ENCODE results near the gene ACAN. TPM values are rescaled to one million over a fixed set of nuclear protein-coding genes. Genes with fewer than 3 reads are reported as not detected.

ACAN gene
- total RNA-seq, 1 experiment from 2014 or later, result not detected

DNA sequence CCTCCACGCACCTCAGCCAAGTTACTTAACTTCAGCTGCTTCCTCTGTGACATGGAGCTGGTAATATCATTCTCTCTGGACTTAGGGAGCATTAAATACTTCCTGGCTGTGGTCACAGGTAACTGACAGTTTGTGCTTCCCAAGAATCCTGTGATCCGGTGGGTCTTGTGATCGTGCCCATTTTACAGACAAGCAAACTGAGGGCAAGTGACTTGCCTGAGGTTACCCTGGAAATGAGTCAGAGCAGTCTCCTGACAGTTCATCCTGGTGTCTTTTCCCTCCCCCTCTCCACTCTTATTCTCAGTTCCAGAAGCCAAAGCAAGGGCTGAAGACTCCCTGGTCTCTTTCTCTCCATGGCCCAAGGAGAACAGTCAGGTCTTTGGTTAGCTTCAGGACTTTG is 35.9 kb downstream of the ACAN start:
- no peak overlapping the region for H3K27ac ChIP-seq

DNA sequence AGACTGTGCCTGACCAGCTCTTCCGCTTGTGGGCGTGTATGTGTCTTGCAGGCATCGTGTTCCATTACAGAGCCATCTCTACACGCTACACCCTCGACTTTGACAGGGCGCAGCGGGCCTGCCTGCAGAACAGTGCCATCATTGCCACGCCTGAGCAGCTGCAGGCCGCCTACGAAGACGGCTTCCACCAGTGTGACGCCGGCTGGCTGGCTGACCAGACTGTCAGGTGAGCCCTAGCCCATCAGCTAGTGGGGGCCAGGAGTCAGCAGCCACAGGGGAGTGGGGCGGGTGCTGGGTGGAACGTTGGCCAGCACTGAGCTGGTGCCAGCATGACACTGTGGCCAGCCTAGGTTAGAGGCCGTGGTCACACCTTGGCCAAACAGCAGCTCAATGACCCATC is 36.7 kb downstream of the ACAN start:
- no peaks in the 10 kb centered on the region for H3K36me3 ChIP-seq
- no peaks in the 10 kb centered on the region for H3K4me1 ChIP-seq (replicated peaks)
- H3K9me3 ChIP-seq (replicated peaks), result no peaks in the 10 kb centered on the region
- H3K4me3 ChIP-seq, result no peak overlapping the region
- DNase-seq (ENCODE audit: low read depth in 1 of 2, low spot score in 2 of 2), result no peak
- no peaks in the 10 kb centered on the region for H3K27me3 ChIP-seq (replicated peaks)
- H3K27ac ChIP-seq, result no peak overlapping the region

More for the DNA sequence above, 35.9 kb downstream of the ACAN start:
- Histone ChIP-seq H3K9me3 (replicated peaks) (no peaks in the 10 kb centered on the region), H3K4me1 (replicated peaks) (no peaks in the 10 kb centered on the region), H3K36me3 (no peaks in the 10 kb centered on the region), H3K4me3 (no peak overlapping the region), H3K27me3 (replicated peaks) (no peaks in the 10 kb centered on the region)
- no peak for DNase-seq (ENCODE audit: low read depth in 1 of 2, low spot score in 2 of 2)

DNA sequence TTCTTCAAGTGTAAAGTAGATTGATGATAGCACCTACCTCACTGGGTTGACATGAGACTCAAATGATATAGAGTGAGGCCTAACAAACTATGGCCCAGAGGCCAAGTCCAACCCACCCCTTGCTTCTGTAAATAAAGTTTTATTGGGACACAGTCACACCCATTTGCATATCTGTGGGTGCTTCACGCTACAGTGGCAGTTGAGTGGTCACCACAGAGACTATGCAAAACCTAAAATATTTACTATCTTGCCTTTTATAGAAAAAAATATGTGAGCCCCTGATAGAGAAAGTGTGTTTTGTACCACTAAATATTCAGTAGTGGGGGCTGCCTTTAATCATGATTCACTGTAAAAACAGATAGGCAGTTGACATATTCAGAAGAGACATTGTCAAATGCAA is 38.0 kb downstream of the ACAN start:
- Histone ChIP-seq H3K4me1 (replicated peaks) (no peaks in the 10 kb centered on the region), H3K4me3 (no peak overlapping the region), H3K36me3 (no peaks in the 10 kb centered on the region), H3K27ac (no peak overlapping the region), H3K27me3 (replicated peaks) (0 out of 2 replicates have a peak, but pooled peaks cover 1% of the 10 kb centered on the region), H3K9me3 (replicated peaks) (no peaks in the 10 kb centered on the region)
- no peak for DNase-seq (ENCODE audit: low read depth in 1 of 2, low spot score in 2 of 2)

DNA sequence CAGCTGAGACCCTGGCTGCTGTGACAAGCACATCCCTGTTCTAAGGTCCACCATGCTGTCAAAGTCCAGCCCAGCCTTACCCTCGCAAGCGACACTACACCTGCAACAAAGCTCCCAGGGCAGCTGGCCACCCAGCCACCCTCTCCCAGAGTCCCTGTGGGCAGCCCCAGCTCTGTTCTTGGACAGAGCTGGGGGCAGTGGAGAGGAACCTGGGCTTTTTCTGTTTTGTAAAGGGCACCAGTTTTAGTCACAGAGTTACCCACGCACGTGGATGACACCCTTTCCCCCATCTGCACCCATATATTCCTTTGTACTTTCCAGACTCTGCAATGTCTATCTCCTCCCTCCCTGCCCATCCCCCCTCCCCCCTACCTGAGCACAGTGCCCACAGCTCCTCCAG is 38.9 kb downstream of the ACAN start:
- no peaks in the 10 kb centered on the region for H3K9me3 ChIP-seq (replicated peaks)
- H3K27ac ChIP-seq, result no peak overlapping the region
- H3K27me3 ChIP-seq (replicated peaks), result 0 out of 2 replicates have a peak, but pooled peaks cover 3% of the 10 kb centered on the region
- no peak for DNase-seq (ENCODE audit: low read depth in 1 of 2, low spot score in 2 of 2)
- H3K4me1 ChIP-seq (replicated peaks), result no peaks in the 10 kb centered on the region
- H3K4me3 ChIP-seq, result no peak overlapping the region
- H3K36me3 ChIP-seq, result no peaks in the 10 kb centered on the region

DNA sequence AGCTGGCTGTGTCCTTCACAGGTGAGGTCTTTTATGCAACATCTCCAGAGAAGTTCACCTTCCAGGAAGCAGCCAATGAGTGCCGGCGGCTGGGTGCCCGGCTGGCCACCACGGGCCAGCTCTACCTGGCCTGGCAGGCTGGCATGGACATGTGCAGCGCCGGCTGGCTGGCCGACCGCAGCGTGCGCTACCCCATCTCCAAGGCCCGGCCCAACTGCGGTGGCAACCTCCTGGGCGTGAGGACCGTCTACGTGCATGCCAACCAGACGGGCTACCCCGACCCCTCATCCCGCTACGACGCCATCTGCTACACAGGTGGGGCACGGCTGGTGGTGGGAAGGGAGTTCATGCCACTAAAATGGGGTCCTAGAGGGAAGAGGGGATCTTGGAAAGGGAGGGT is 40.1 kb downstream of the ACAN start:
- DNase-seq (ENCODE audit: low read depth in 1 of 2, low spot score in 2 of 2), result no peak

DNA sequence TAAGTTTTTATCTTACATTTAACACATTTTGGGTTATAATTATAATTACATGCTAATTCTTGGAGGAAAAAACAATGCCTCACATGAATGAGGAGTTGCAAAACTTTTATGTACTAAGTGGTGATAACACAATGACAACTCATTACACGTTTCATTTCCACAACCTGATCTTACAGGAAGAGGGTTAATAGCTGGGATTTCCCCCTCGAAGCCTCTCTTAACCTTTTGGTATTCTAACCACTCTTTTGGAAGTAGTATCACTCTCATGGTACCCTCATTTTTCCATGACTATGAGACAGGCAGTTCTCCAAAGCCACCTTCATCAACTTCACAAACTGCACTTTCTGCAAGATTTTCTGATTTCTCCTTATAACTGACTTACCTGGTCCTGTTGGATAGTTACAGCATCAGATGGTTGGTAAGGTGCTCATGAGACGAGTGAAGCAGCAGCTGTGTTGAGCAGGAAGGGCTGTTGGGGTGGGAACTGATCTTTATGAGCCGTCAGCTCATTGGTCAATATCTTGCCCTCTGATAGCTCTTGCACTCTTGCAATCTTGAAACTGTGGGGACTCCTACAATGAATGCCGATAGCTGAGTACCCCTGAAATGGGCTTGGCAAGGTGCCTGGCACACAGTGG is 41.6 kb downstream of the ACAN start:
- H3K36me3 ChIP-seq, result no peaks in the 10 kb centered on the region
- no peak for DNase-seq (ENCODE audit: low read depth in 1 of 2, low spot score in 2 of 2)
- no peaks in the 10 kb centered on the region for H3K4me1 ChIP-seq (replicated peaks)
- no peaks in the 10 kb centered on the region for H3K9me3 ChIP-seq (replicated peaks)
- no peak overlapping the region for H3K4me3 ChIP-seq
- H3K27me3 ChIP-seq (replicated peaks), result 0 out of 2 replicates have a peak, but pooled peaks cover 7% of the 10 kb centered on the region
- no peak overlapping the region for H3K27ac ChIP-seq

More for the DNA sequence above, 40.1 kb downstream of the ACAN start:
- Histone ChIP-seq H3K36me3 (no peaks in the 10 kb centered on the region), H3K9me3 (replicated peaks) (no peaks in the 10 kb centered on the region), H3K4me3 (no peak overlapping the region), H3K4me1 (replicated peaks) (no peaks in the 10 kb centered on the region), H3K27ac (no peak overlapping the region), H3K27me3 (replicated peaks) (0 out of 2 replicates have a peak, but pooled peaks cover 7% of the 10 kb centered on the region)

DNA sequence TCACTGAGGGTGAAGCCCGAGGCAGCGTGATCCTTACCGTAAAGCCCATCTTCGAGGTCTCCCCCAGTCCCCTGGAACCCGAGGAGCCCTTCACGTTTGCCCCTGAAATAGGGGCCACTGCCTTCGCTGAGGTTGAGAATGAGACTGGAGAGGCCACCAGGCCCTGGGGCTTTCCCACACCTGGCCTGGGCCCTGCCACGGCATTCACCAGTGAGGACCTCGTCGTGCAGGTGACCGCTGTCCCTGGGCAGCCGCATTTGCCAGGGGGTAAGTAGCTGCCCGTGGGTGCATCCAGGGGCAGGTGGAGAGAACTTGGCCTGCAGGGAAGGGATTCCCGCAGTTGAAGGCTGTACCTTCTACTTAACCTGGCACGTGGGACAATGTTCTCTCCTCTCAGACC is 42.4 kb downstream of the ACAN start:
- H3K4me3 ChIP-seq, result no peak overlapping the region
- no peaks in the 10 kb centered on the region for H3K36me3 ChIP-seq
- no peak for DNase-seq (ENCODE audit: low read depth in 1 of 2, low spot score in 2 of 2)
- no peaks in the 10 kb centered on the region for H3K4me1 ChIP-seq (replicated peaks)
- 0 out of 2 replicates have a peak, but pooled peaks cover 7% of the 10 kb centered on the region for H3K27me3 ChIP-seq (replicated peaks)
- H3K27ac ChIP-seq, result no peak overlapping the region
- H3K9me3 ChIP-seq (replicated peaks), result no peaks in the 10 kb centered on the region

DNA sequence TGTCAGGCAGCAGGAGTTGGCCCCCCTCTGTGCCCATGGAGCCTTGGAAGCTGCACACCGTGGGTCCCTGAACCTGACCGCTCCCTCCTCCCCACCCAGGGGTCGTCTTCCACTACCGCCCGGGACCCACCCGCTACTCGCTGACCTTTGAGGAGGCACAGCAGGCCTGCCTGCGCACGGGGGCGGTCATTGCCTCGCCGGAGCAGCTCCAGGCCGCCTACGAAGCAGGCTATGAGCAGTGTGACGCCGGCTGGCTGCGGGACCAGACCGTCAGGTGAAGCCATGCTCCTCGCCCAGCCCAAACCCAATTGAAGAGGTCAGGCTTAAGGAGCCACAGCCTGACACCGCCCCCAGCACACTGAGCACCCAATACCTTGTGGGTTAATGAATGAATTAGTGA is 43.9 kb downstream of the ACAN start:
- H3K27me3 ChIP-seq (replicated peaks), result 0 out of 2 replicates have a peak, but pooled peaks cover 7% of the 10 kb centered on the region
- no peak overlapping the region for H3K4me3 ChIP-seq
- H3K36me3 ChIP-seq, result no peaks in the 10 kb centered on the region
- H3K9me3 ChIP-seq (replicated peaks), result no peaks in the 10 kb centered on the region
- no peaks in the 10 kb centered on the region for H3K4me1 ChIP-seq (replicated peaks)
- H3K27ac ChIP-seq, result no peak overlapping the region
- DNase-seq (ENCODE audit: low read depth in 1 of 2, low spot score in 2 of 2), result no peak

DNA sequence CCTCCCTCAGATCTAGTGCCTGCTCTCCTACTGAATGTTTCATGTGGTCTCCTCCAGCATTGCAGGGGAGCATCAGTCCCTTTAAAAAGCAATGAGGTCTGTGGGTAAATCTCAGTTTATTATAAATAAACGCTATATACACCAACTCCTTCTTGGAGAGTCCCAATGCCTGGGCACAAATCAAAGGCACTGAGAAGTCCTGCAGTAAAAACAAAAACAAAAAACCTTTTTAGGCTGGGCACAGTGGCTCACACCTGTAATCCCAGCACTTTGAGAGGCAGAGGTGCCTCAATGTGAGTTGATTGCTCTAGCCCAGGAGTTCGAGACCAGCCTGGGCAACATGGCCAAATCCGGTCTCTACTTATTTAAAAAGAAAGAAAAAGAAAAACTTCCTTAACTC is 45.0 kb downstream of the ACAN start:
- no peak overlapping the region for H3K27ac ChIP-seq
- no peaks in the 10 kb centered on the region for H3K36me3 ChIP-seq
- 0 out of 2 replicates have a peak, but pooled peaks cover 7% of the 10 kb centered on the region for H3K27me3 ChIP-seq (replicated peaks)
- no peak overlapping the region for H3K4me3 ChIP-seq
- H3K9me3 ChIP-seq (replicated peaks), result no peaks in the 10 kb centered on the region
- no peak for DNase-seq (ENCODE audit: low read depth in 1 of 2, low spot score in 2 of 2)
- no peaks in the 10 kb centered on the region for H3K4me1 ChIP-seq (replicated peaks)

DNA sequence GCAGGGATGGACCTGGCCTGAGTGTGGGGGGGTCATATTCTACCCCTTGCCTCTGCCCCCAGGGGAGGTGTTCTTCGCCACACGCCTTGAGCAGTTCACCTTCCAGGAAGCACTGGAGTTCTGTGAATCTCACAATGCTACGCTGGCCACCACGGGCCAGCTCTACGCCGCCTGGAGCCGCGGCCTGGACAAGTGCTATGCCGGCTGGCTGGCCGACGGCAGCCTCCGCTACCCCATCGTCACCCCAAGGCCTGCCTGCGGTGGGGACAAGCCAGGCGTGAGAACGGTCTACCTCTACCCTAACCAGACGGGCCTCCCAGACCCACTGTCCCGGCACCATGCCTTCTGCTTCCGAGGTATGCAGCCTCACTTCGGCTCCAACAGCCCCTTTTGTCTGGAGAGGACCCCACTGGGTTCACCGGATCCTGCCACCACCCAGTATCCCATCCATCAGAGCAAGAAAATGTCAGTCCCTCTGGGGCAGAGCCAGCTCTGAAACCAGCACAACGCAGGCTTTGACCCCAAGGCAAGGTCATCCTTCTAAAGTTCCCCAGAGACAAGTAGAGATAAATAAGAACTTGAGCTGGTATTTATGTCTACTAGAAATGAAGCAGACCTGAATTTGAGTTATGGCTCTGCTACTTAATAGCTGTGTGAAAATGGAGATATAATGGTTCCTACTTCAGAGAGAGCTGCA is 46.3 kb downstream of the ACAN start:
- H3K4me1 ChIP-seq (replicated peaks), result no peaks in the 10 kb centered on the region
- H3K27me3 ChIP-seq (replicated peaks), result 0 out of 2 replicates have a peak, but pooled peaks cover 7% of the 10 kb centered on the region
- H3K9me3 ChIP-seq (replicated peaks), result no peaks in the 10 kb centered on the region
- DNase-seq (ENCODE audit: low read depth in 1 of 2, low spot score in 2 of 2), result no peak
- H3K36me3 ChIP-seq, result no peaks in the 10 kb centered on the region
- no peak overlapping the region for H3K27ac ChIP-seq
- no peak overlapping the region for H3K4me3 ChIP-seq

DNA sequence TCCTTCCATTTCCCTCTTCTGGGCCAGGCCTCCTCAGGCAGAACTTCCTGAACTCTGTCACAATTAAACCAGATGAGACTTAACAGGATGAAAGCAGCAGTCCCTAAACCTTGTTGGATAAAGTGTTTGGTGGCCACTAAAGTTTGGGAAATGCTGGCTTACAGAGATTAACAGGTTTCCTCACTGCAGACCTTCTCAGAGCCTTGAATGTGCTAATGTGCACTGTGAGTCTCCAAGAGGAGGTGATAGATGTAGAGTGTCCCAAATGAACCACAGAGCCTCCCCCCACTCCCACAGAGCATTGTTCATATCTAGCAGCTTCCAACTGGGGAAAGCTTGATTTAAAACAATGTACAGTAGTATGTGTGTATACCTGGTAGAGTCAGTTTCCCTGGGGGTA is 49.2 kb downstream of the ACAN start:
- H3K27me3 ChIP-seq (replicated peaks), result 0 out of 2 replicates have a peak, but pooled peaks cover 4% of the 10 kb centered on the region
- H3K4me1 ChIP-seq (replicated peaks), result no peaks in the 10 kb centered on the region
- H3K27ac ChIP-seq, result no peak overlapping the region
- no peak for DNase-seq (ENCODE audit: low read depth in 1 of 2, low spot score in 2 of 2)
- H3K9me3 ChIP-seq (replicated peaks), result no peaks in the 10 kb centered on the region
- no peaks in the 10 kb centered on the region for H3K36me3 ChIP-seq
- H3K4me3 ChIP-seq, result no peak overlapping the region

DNA sequence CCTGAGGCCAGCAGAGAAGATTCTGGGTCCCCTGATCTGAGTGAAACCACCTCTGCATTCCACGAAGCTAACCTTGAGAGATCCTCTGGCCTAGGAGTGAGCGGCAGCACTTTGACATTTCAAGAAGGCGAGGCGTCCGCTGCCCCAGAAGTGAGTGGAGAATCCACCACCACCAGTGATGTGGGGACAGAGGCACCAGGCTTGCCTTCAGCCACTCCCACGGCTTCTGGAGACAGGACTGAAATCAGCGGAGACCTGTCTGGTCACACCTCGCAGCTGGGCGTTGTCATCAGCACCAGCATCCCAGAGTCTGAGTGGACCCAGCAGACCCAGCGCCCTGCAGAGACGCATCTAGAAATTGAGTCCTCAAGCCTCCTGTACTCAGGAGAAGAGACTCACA is 55.7 kb downstream of the ACAN start:
- DNase-seq (ENCODE audit: low read depth in 1 of 2, low spot score in 2 of 2), result no peak

DNA sequence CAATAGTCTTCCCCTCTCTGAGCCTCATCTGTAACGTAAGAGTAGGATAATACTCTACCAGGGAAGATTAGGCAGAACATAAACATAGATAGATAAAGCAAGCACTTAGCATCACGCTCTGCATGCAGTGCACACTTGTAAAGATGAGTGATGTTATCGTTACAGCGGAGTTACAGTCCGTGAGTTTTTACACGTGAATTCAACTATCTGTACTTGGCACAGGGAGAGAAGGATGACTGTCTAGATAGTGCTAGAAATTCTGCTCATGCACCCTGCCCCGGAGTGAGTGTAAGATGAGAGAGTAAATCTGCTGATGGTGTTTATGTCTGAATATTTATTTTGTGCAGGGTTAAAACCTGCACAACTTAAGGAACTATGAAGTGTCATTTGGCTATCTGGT is 56.3 kb downstream of the ACAN start:
- DNase-seq (ENCODE audit: low read depth in 1 of 2, low spot score in 2 of 2), result no peak
- H3K4me3 ChIP-seq, result no peak overlapping the region
- H3K36me3 ChIP-seq, result no peaks in the 10 kb centered on the region
- H3K4me1 ChIP-seq (replicated peaks), result no peaks in the 10 kb centered on the region
- no peaks in the 10 kb centered on the region for H3K9me3 ChIP-seq (replicated peaks)
- H3K27ac ChIP-seq, result no peak overlapping the region
- peaks cover 7% of the 10 kb centered on the region; the same call in 1 of the 2 replicates for H3K27me3 ChIP-seq (replicated peaks)

More for the DNA sequence above, 55.7 kb downstream of the ACAN start:
- H3K9me3 ChIP-seq (replicated peaks), result no peaks in the 10 kb centered on the region
- peaks cover 7% of the 10 kb centered on the region; the same call in 1 of the 2 replicates for H3K27me3 ChIP-seq (replicated peaks)
- no peaks in the 10 kb centered on the region for H3K36me3 ChIP-seq
- H3K4me1 ChIP-seq (replicated peaks), result no peaks in the 10 kb centered on the region
- H3K4me3 ChIP-seq, result no peak overlapping the region
- no peak overlapping the region for H3K27ac ChIP-seq

DNA sequence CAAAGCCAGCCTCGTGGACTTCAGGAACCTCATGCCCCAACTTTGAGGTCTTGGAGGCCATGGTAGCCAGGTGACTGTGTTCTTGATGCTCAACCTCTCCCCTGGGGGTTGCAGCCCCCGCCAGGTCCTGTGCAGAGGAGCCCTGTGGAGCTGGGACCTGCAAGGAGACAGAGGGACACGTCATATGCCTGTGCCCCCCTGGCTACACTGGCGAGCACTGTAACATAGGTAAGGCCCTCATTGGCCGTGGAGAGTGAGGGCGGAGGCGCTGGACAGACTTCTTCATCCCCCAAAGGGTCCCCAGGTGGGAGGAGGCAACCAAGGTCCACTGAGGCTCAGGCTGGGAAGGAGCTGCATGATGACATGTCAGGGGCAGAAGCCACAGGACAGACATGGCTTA is 57.0 kb downstream of the ACAN start:
- DNase-seq (ENCODE audit: low read depth in 1 of 2, low spot score in 2 of 2), result no peak
- H3K36me3 ChIP-seq, result no peaks in the 10 kb centered on the region

More for the DNA sequence above, 57.0 kb downstream of the ACAN start:
- Histone ChIP-seq H3K4me3 (no peak overlapping the region), H3K4me1 (replicated peaks) (no peaks in the 10 kb centered on the region), H3K9me3 (replicated peaks) (no peaks in the 10 kb centered on the region), H3K27ac (no peak overlapping the region), H3K27me3 (replicated peaks) (peaks cover 7% of the 10 kb centered on the region; the same call in 1 of the 2 replicates)
